ENCODE measurements around the gene ENTPD1.
"Not testable (repeated sequence)": the region's sequence is repeated elsewhere in the genome, so short reads cannot be mapped to it uniquely, and the experiment has no call there.

Gene ENTPD1

GRCh38 chr10:95872158-95872711 lies 116.3 kb downstream of the ENTPD1 start:
- no peak for DNase-seq

- DNase-seq = no peak
Measured at GRCh38 chr10:95873139-95873538, 117.2 kb downstream of the ENTPD1 start.

- DNase-seq = no peak
Measured at GRCh38 chr10:95873651-95874050, 117.7 kb downstream of the ENTPD1 start.

GRCh38 chr10:95874783-95875182 lies 118.8 kb downstream of the ENTPD1 start:
- not testable (repeated sequence) for DNase-seq

- DNase-seq = no peak
Measured at GRCh38 chr10:95876756-95877155, 120.8 kb downstream of the ENTPD1 start.

- DNase-seq = no peak
Measured at GRCh38 chr10:95877881-95878280, 121.9 kb downstream of the ENTPD1 start.

GRCh38 chr10:95880704-95881103 lies 124.7 kb downstream of the ENTPD1 start:
- no peak for DNase-seq

- no peak for DNase-seq
Measured at GRCh38 chr10:95881316-95881715, 125.4 kb downstream of the ENTPD1 start.

GRCh38 chr10:95889830-95890229 lies 133.9 kb downstream of the ENTPD1 start:
- no peak for DNase-seq

- no peak for DNase-seq
Measured at GRCh38 chr10:95896071-95896850, 140.3 kb downstream of the ENTPD1 start.

- DNase-seq = not testable (repeated sequence)
Measured at GRCh38 chr10:95905897-95906580, 150.1 kb downstream of the ENTPD1 start.

- peak; percentile 58 for DNase-seq
Measured at GRCh38 chr10:95906677-95907455, 150.9 kb downstream of the ENTPD1 start.

- DNase-seq = peak; percentile 78
Measured at GRCh38 chr10:95907456-95908253, 151.7 kb downstream of the ENTPD1 start, which contains the start of gene CC2D2B. CC2D2B (plus strand) TSS chr10:95907975; CDS start chr10:95911324, 3,349 bp downstream.

- no peak for DNase-seq
Measured at GRCh38 chr10:95908450-95908849, 152.5 kb downstream of the ENTPD1 start.

GRCh38 chr10:95909561-95909960 lies 153.6 kb downstream of the ENTPD1 start:
- no peak for DNase-seq

GRCh38 chr10:95916039-95916438 lies 160.1 kb downstream of the ENTPD1 start:
- not testable (repeated sequence) for DNase-seq
